GM18508 (cell line): ENCODE data around the gene IRS1.
A peak's percentile ranks its signal among the peaks of the same experiment; 100 is the strongest.

Source experiments
- ATAC-seq: cut with Tn5 transposase; IDR thresholded peaks from one replicate; pipeline ENCODE4 v1.9.1; 2021; ENCODE audit warnings: moderate number of reproducible peaks; ENCODE audit not compliant: insufficient read depth, unreplicated experiment

IRS1 gene

GRCh38 chr2:226760412-226761194 lies 39.0 kb downstream of the IRS1 start:
- ATAC-seq: no peak

GRCh38 chr2:226759768-226760167 lies 39.9 kb downstream of the IRS1 start:
- no peak for ATAC-seq

- no peak for ATAC-seq
Measured at GRCh38 chr2:226758921-226759640, 40.5 kb downstream of the IRS1 start.

GRCh38 chr2:226756131-226756530 lies 43.5 kb downstream of the IRS1 start:
- no peak for ATAC-seq

- ATAC-seq: no peak
Measured at GRCh38 chr2:226755631-226756030, 44.0 kb downstream of the IRS1 start.

GRCh38 chr2:226754821-226755604 lies 44.6 kb downstream of the IRS1 start:
- ATAC-seq: no peak

GRCh38 chr2:226752887-226753286 lies 46.7 kb downstream of the IRS1 start:
- no peak for ATAC-seq

GRCh38 chr2:226747288-226747687 lies 52.3 kb downstream of the IRS1 start:
- no peak for ATAC-seq

- no peak for ATAC-seq
Measured at GRCh38 chr2:226746196-226746800, 53.3 kb downstream of the IRS1 start.

GRCh38 chr2:226743915-226744314 lies 55.7 kb downstream of the IRS1 start:
- no peak for ATAC-seq

- no peak for ATAC-seq
Measured at GRCh38 chr2:226742347-226742746, 57.3 kb downstream of the IRS1 start.

GRCh38 chr2:226740039-226740648 lies 59.5 kb downstream of the IRS1 start:
- no peak for ATAC-seq

GRCh38 chr2:226739545-226740030 lies 60.0 kb downstream of the IRS1 start:
- no peak for ATAC-seq

GRCh38 chr2:226738821-226739544 lies 60.6 kb downstream of the IRS1 start:
- ATAC-seq: no peak

- no peak for ATAC-seq
Measured at GRCh38 chr2:226738191-226738820, 61.3 kb downstream of the IRS1 start.

GRCh38 chr2:226736382-226736781 lies 63.2 kb downstream of the IRS1 start:
- no peak for ATAC-seq

GRCh38 chr2:226733927-226734564 lies 65.6 kb downstream of the IRS1 start:
- no peak for ATAC-seq

GRCh38 chr2:226733189-226733858 lies 66.3 kb downstream of the IRS1 start:
- peak; percentile 71 for ATAC-seq
